ENCODE data around the gene TCFL5. TPM values are rescaled to one million over a fixed set of nuclear protein-coding genes. Genes with fewer than 3 reads are reported as not detected.

Gene TCFL5
- total and polyA plus RNA-seq, 2 experiments from 2014 or later, result 1.7 to 18.5 TPM

- no peaks in the 10 kb centered on the region for H3K27me3 ChIP-seq (replicated peaks; ENCODE audit: insufficient read depth)
- no peak overlapping the region for H2AFZ ChIP-seq
- no peaks in the 10 kb centered on the region for H3K4me1 ChIP-seq (ENCODE audit: insufficient read depth)
- DNase-seq, result no peak
- 96% methylated on average over 16 of the region's 16 CpGs for WGBS, 2 experiments (ENCODE audit: low coverage in 1 of 2, low lambda C conversion rate in 2 of 2, missing lambda C conversion rate in 2 of 2)
- H3K9me3 ChIP-seq (ENCODE audit: low read depth), result no peaks in the 10 kb centered on the region
- no peaks in the 10 kb centered on the region for H3K9me2 ChIP-seq (ENCODE audit: insufficient read depth)
- H3K4me2 ChIP-seq (ENCODE audit: unreplicated experiment), result no peak overlapping the region
- H3F3A ChIP-seq (ENCODE audit: insufficient read depth), result peaks cover 10% of the 10 kb centered on the region; the same call in 1 of the 2 replicates
- H3K36me3 ChIP-seq (ENCODE audit: low read depth), result peaks cover 38% of the 10 kb centered on the region
- no peak overlapping the region for H3K4me3 ChIP-seq
- H3K9ac ChIP-seq, result no peak overlapping the region
- in situ Hi-C loops (cut with MboI), result no loop called here
- H4K20me1 ChIP-seq (ENCODE audit: insufficient read depth), result no peaks in the 10 kb centered on the region
- H3K27ac ChIP-seq, result no peak overlapping the region
- H3K79me2 ChIP-seq (ENCODE audit: insufficient read depth), result no peaks in the 10 kb centered on the region; the same call in 1 of the 2 replicates
- no peak for TF ChIP-seq EZH2phosphoT487 (IDR thresholded peaks at IDR 0.05; ENCODE audit: insufficient read depth, low read depth)
- no peak for TF ChIP-seq EZH2 (IDR thresholded peaks at IDR 0.05; ENCODE audit: insufficient read depth, poor library complexity, severe bottlenecking)
Measured at GRCh38 chr20:62896526-62896925, 34.9 kb upstream of the TCFL5 start.

- Histone ChIP-seq H3K9ac (no peak overlapping the region), H4K20me1 (ENCODE audit: insufficient read depth) (no peaks in the 10 kb centered on the region), H3K27ac (no peak overlapping the region), H3K9me3 (ENCODE audit: low read depth) (no peaks in the 10 kb centered on the region), H3K4me1 (ENCODE audit: insufficient read depth) (no peaks in the 10 kb centered on the region), H3K9me2 (ENCODE audit: insufficient read depth) (no peaks in the 10 kb centered on the region), H3K4me3 (no peak overlapping the region), H3K4me2 (ENCODE audit: unreplicated experiment) (no peak overlapping the region), H3K27me3 (replicated peaks; ENCODE audit: insufficient read depth) (no peaks in the 10 kb centered on the region), H3K79me2 (ENCODE audit: insufficient read depth) (no peaks in the 10 kb centered on the region; the same call in 1 of the 2 replicates), H2AFZ (no peak overlapping the region), H3K36me3 (ENCODE audit: low read depth) (peaks cover 39% of the 10 kb centered on the region), H3F3A (ENCODE audit: insufficient read depth) (peaks cover under 1% of the 10 kb centered on the region; the same call in 1 of the 2 replicates)
- WGBS, 2 experiments (ENCODE audit: low coverage in 1 of 2, low lambda C conversion rate in 2 of 2, missing lambda C conversion rate in 2 of 2), result 77 to 82% methylated on average over 9 of the region's 9 CpGs
- DNase-seq, result no peak
- in situ Hi-C loops (cut with MboI), result no loop called here
- TF ChIP-seq EZH2 (IDR thresholded peaks at IDR 0.05; ENCODE audit: insufficient read depth, poor library complexity, severe bottlenecking) (no peak), EZH2phosphoT487 (IDR thresholded peaks at IDR 0.05; ENCODE audit: insufficient read depth, low read depth) (no peak)
Measured at GRCh38 chr20:62895539-62895938, 33.9 kb upstream of the TCFL5 start.

GRCh38 chr20:62894261-62894660, 32.6 kb upstream of the TCFL5 start:
- WGBS, 2 experiments (ENCODE audit: low coverage in 1 of 2, low lambda C conversion rate in 2 of 2, missing lambda C conversion rate in 2 of 2), result 92 to 97% methylated on average over 14 of the region's 14 CpGs
- Histone ChIP-seq H3K27ac (no peak overlapping the region), H3K27me3 (replicated peaks; ENCODE audit: insufficient read depth) (no peaks in the 10 kb centered on the region), H3K79me2 (ENCODE audit: insufficient read depth) (no peaks in the 10 kb centered on the region; the same call in 1 of the 2 replicates), H3K4me2 (ENCODE audit: unreplicated experiment) (no peak overlapping the region), H3K4me3 (no peak overlapping the region), H3F3A (ENCODE audit: insufficient read depth) (peaks cover under 1% of the 10 kb centered on the region; the same call in 1 of the 2 replicates), H3K36me3 (ENCODE audit: low read depth) (peaks cover 52% of the 10 kb centered on the region), H3K9ac (no peak overlapping the region), H3K9me3 (ENCODE audit: low read depth) (no peaks in the 10 kb centered on the region), H3K4me1 (ENCODE audit: insufficient read depth) (no peaks in the 10 kb centered on the region), H3K9me2 (ENCODE audit: insufficient read depth) (no peaks in the 10 kb centered on the region), H4K20me1 (ENCODE audit: insufficient read depth) (no peaks in the 10 kb centered on the region), H2AFZ (no peak overlapping the region)
- no peak for DNase-seq
- in situ Hi-C loops (cut with MboI), result no loop called here
- TF ChIP-seq EZH2phosphoT487 (IDR thresholded peaks at IDR 0.05; ENCODE audit: insufficient read depth, low read depth), result no peak
- TF ChIP-seq EZH2 (IDR thresholded peaks at IDR 0.05; ENCODE audit: insufficient read depth, poor library complexity, severe bottlenecking), result no peak

- H2AFZ ChIP-seq, result no peak overlapping the region
- WGBS, 2 experiments (ENCODE audit: low coverage in 1 of 2, low lambda C conversion rate in 2 of 2, missing lambda C conversion rate in 2 of 2), result 91 to 95% methylated on average over 14 of the region's 14 CpGs
- H3K4me3 ChIP-seq, result no peak overlapping the region
- no peak overlapping the region for H3K4me2 ChIP-seq (ENCODE audit: unreplicated experiment)
- H3K79me2 ChIP-seq (ENCODE audit: insufficient read depth), result no peaks in the 10 kb centered on the region; the same call in 1 of the 2 replicates
- no peaks in the 10 kb centered on the region for H3K27me3 ChIP-seq (replicated peaks; ENCODE audit: insufficient read depth)
- in situ Hi-C loops (cut with MboI), result no loop called here
- peak; percentile 18 for DNase-seq
- TF ChIP-seq EZH2 (IDR thresholded peaks at IDR 0.05; ENCODE audit: insufficient read depth, poor library complexity, severe bottlenecking), result no peak
- TF ChIP-seq EZH2phosphoT487 (IDR thresholded peaks at IDR 0.05; ENCODE audit: insufficient read depth, low read depth), result no peak
- no peaks in the 10 kb centered on the region for H3K9me3 ChIP-seq (ENCODE audit: low read depth)
- no peaks in the 10 kb centered on the region for H3K9me2 ChIP-seq (ENCODE audit: insufficient read depth)
- H4K20me1 ChIP-seq (ENCODE audit: insufficient read depth), result no peaks in the 10 kb centered on the region
- no peaks in the 10 kb centered on the region for H3K4me1 ChIP-seq (ENCODE audit: insufficient read depth)
- no peak overlapping the region for H3K27ac ChIP-seq
- H3K9ac ChIP-seq, result no peak overlapping the region
- peaks cover 6% of the 10 kb centered on the region; the same call in 1 of the 2 replicates for H3F3A ChIP-seq (ENCODE audit: insufficient read depth)
- H3K36me3 ChIP-seq (ENCODE audit: low read depth), result peaks cover 52% of the 10 kb centered on the region
Measured at GRCh38 chr20:62893700-62894099, 32.1 kb upstream of the TCFL5 start.

Measured in GM23248 (cell line).